SIG-M5 treated with dmso at 0.1 percent for 504 hours (cell line): ENCODE results near the gene TUBB6.

Experiments used
- DNase-seq: peaks from one replicate; lab custom pipeline; 2025; ENCODE audit not compliant: unreplicated experiment; lab: John Stamatoyannopoulos, UW

TUBB6 gene

GRCh38 chr18:12307701-12308385 is at the start of gene TUBB6:
TUBB6 (plus strand) TSS chr18:12308241; CDS start chr18:12308293, 52 bp downstream.
- DNase-seq, result peak; percentile 78

- DNase-seq, result no peak
Observed at GRCh38 chr18:12258719-12259705, 49.0 kb upstream of the TUBB6 start.

- no peak for DNase-seq
Observed at GRCh38 chr18:12262748-12263147, 45.3 kb upstream of the TUBB6 start.

- no peak for DNase-seq
Observed at GRCh38 chr18:12264864-12265263, 43.2 kb upstream of the TUBB6 start.

- DNase-seq, result peak; percentile 72
Observed at GRCh38 chr18:12271376-12272235, 36.4 kb upstream of the TUBB6 start.

GRCh38 chr18:12274793-12275192 is 33.2 kb upstream of the TUBB6 start:
- DNase-seq, result no peak

GRCh38 chr18:12276736-12277554 is 31.1 kb upstream of the TUBB6 start:
- no peak for DNase-seq

- DNase-seq, result no peak
Observed at GRCh38 chr18:12278215-12278671, 29.8 kb upstream of the TUBB6 start.

- DNase-seq, result no peak
Observed at GRCh38 chr18:12278741-12279682, 29.0 kb upstream of the TUBB6 start.

- DNase-seq, result no peak
Observed at GRCh38 chr18:12279781-12280531, 28.1 kb upstream of the TUBB6 start.

- DNase-seq, result no peak
Observed at GRCh38 chr18:12281861-12282260, 26.2 kb upstream of the TUBB6 start.

GRCh38 chr18:12282442-12283039 is 25.5 kb upstream of the TUBB6 start:
- no peak for DNase-seq

GRCh38 chr18:12283256-12283655 is 24.8 kb upstream of the TUBB6 start:
- no peak for DNase-seq

GRCh38 chr18:12283666-12284065 is 24.4 kb upstream of the TUBB6 start:
- DNase-seq, result no peak

- DNase-seq, result no peak
Observed at GRCh38 chr18:12287131-12287681, 20.8 kb upstream of the TUBB6 start.

- no peak for DNase-seq
Observed at GRCh38 chr18:12287684-12288402, 20.2 kb upstream of the TUBB6 start.

GRCh38 chr18:12288403-12288755 is 19.7 kb upstream of the TUBB6 start:
- DNase-seq, result no peak
